Measurements from ENCODE around the gene CDC42EP4. TPM values are rescaled to one million over a fixed set of nuclear protein-coding genes. Genes with fewer than 3 reads are reported as not detected.

Gene CDC42EP4
- total RNA-seq, 1 donor = 16.3 TPM

- TF ChIP-seq, protein P1, sequence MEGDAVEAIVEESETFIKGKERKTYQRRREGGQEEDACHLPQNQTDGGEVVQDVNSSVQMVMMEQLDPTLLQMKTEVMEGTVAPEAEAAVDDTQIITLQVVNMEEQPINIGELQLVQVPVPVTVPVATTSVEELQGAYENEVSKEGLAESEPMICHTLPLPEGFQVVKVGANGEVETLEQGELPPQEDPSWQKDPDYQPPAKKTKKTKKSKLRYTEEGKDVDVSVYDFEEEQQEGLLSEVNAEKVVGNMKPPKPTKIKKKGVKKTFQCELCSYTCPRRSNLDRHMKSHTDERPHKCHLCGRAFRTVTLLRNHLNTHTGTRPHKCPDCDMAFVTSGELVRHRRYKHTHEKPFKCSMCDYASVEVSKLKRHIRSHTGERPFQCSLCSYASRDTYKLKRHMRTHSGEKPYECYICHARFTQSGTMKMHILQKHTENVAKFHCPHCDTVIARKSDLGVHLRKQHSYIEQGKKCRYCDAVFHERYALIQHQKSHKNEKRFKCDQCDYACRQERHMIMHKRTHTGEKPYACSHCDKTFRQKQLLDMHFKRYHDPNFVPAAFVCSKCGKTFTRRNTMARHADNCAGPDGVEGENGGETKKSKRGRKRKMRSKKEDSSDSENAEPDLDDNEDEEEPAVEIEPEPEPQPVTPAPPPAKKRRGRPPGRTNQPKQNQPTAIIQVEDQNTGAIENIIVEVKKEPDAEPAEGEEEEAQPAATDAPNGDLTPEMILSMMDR (IDR thresholded peaks at IDR 0.05; ENCODE audit: extremely low read depth, low read depth, low read length) = no peak
These were observed 8.9 kb upstream of the CDC42EP4 start for GRCh38 chr17:73320601-73321264.

GRCh38 chr17:73319766-73320165 is 8.0 kb upstream of the CDC42EP4 start:
- peaks cover 18% of the 10 kb centered on the region for H3K4me1 ChIP-seq (ENCODE audit: insufficient read depth, low read length)
- no peak for DNase-seq (ENCODE audit: insufficient read length, low spot score, missing footprints)
- TF ChIP-seq, protein P1 (IDR thresholded peaks at IDR 0.05; ENCODE audit: extremely low read depth, low read depth, low read length) = no peak
- no peak overlapping the region for H3K4me3 ChIP-seq (ENCODE audit: insufficient read depth, low read length)
- no peaks in the 10 kb centered on the region for H3K27me3 ChIP-seq (ENCODE audit: insufficient read depth, low read length)
- no peak overlapping the region for H3K4me2 ChIP-seq (ENCODE audit: insufficient read depth, low read length)
- no peak overlapping the region for H2AFZ ChIP-seq (ENCODE audit: low read length)
- no peaks in the 10 kb centered on the region for H3K36me3 ChIP-seq (ENCODE audit: insufficient read depth, low read length)
- no peak overlapping the region for H3K27ac ChIP-seq (ENCODE audit: low read depth, low read length)
- no peaks in the 10 kb centered on the region for H3K9me3 ChIP-seq (ENCODE audit: low read depth, low read length)
- H4K20me1 ChIP-seq (ENCODE audit: insufficient read depth, low read length) = no peaks in the 10 kb centered on the region
- H3K79me2 ChIP-seq (ENCODE audit: insufficient read depth, low read length) = no peaks in the 10 kb centered on the region

More at GRCh38 chr17:73320601-73321264, 8.9 kb upstream of the CDC42EP4 start:
- Histone ChIP-seq H3K4me1 (ENCODE audit: insufficient read depth, low read length) (peaks cover 27% of the 10 kb centered on the region), H3K4me3 (ENCODE audit: insufficient read depth, low read length) (no peak overlapping the region), H2AFZ (ENCODE audit: low read length) (no peak overlapping the region), H3K9me3 (ENCODE audit: low read depth, low read length) (no peaks in the 10 kb centered on the region), H3K36me3 (ENCODE audit: insufficient read depth, low read length) (no peaks in the 10 kb centered on the region), H4K20me1 (ENCODE audit: insufficient read depth, low read length) (no peaks in the 10 kb centered on the region), H3K79me2 (ENCODE audit: insufficient read depth, low read length) (no peaks in the 10 kb centered on the region), H3K27ac (ENCODE audit: low read depth, low read length) (no peak overlapping the region), H3K4me2 (ENCODE audit: insufficient read depth, low read length) (no peak overlapping the region), H3K27me3 (ENCODE audit: insufficient read depth, low read length) (no peaks in the 10 kb centered on the region)
- DNase-seq (ENCODE audit: insufficient read length, low spot score, missing footprints) = no peak

- no peaks in the 10 kb centered on the region for H4K20me1 ChIP-seq (ENCODE audit: insufficient read depth, low read length)
- H3K4me3 ChIP-seq (ENCODE audit: insufficient read depth, low read length) = no peak overlapping the region
- no peaks in the 10 kb centered on the region for H3K79me2 ChIP-seq (ENCODE audit: insufficient read depth, low read length)
- no peaks in the 10 kb centered on the region for H3K27me3 ChIP-seq (ENCODE audit: insufficient read depth, low read length)
- TF ChIP-seq, protein P1 (IDR thresholded peaks at IDR 0.05; ENCODE audit: extremely low read depth, low read depth, low read length) = no peak
- no peak overlapping the region for H3K4me2 ChIP-seq (ENCODE audit: insufficient read depth, low read length)
- H3K4me1 ChIP-seq (ENCODE audit: insufficient read depth, low read length) = peaks cover 13% of the 10 kb centered on the region
- DNase-seq (ENCODE audit: insufficient read length, low spot score, missing footprints) = no peak
- H2AFZ ChIP-seq (ENCODE audit: low read length) = no peak overlapping the region
- H3K36me3 ChIP-seq (ENCODE audit: insufficient read depth, low read length) = no peaks in the 10 kb centered on the region
- no peaks in the 10 kb centered on the region for H3K9me3 ChIP-seq (ENCODE audit: low read depth, low read length)
- H3K27ac ChIP-seq (ENCODE audit: low read depth, low read length) = no peak overlapping the region
These were observed 7.0 kb upstream of the CDC42EP4 start for GRCh38 chr17:73318836-73319235.

DNA sequence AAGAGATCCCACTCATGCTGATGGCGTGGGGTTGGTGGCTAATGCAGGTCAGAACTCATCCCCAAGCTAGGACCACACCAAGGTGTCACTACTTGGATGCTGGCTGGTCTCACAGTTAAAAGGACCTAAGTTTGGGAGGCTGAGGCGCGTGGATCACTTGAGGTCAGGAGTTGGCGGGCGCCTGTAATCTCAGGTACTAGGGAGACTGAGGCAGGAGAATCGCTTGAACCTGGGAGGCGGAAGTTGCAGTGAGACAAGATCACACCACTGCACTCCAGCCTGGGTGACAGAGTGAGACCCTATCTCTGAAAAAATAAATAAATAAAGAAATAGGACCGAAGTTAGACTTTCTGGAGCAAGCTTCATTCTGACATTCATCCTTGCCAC is 6.6 kb upstream of the CDC42EP4 start:
- no peaks in the 10 kb centered on the region for H4K20me1 ChIP-seq (ENCODE audit: insufficient read depth, low read length)
- DNase-seq (ENCODE audit: insufficient read length, low spot score, missing footprints) = no peak

More for the DNA sequence above, 6.6 kb upstream of the CDC42EP4 start:
- Histone ChIP-seq H3K36me3 (ENCODE audit: insufficient read depth, low read length) (no peaks in the 10 kb centered on the region), H3K4me3 (ENCODE audit: insufficient read depth, low read length) (no peak overlapping the region), H2AFZ (ENCODE audit: low read length) (no peak overlapping the region), H3K4me2 (ENCODE audit: insufficient read depth, low read length) (no peak overlapping the region), H3K27ac (ENCODE audit: low read depth, low read length) (no peak overlapping the region), H3K27me3 (ENCODE audit: insufficient read depth, low read length) (no peaks in the 10 kb centered on the region), H3K9me3 (ENCODE audit: low read depth, low read length) (no peaks in the 10 kb centered on the region), H3K4me1 (ENCODE audit: insufficient read depth, low read length) (peaks cover 12% of the 10 kb centered on the region), H3K79me2 (ENCODE audit: insufficient read depth, low read length) (no peaks in the 10 kb centered on the region)
- TF ChIP-seq, protein P1 (IDR thresholded peaks at IDR 0.05; ENCODE audit: extremely low read depth, low read depth, low read length) = no peak
